Activated gamma-delta T cell (primary cell): ENCODE measurements around the gene GSTM3.

Experiments used
- DNase-seq: peaks from one replicate; lab custom pipeline; 2025; lab: John Stamatoyannopoulos, UW
- total RNA-seq, 2 donors: gene quantifications; one replicate each; lab custom pipeline; 2026; lab: John Stamatoyannopoulos, UW

Gene GSTM3
- total RNA-seq = 8.5 to 21.0 reads per million in 2 donors

GRCh38 chr1:109740615-109741373, at the start of gene GSTM3:
Gene GSTM3, minus strand, starts transcription at chr1:109741038. Its CDS starts 751 bp downstream, at chr1:109740287.
- DNase-seq = no peak

GRCh38 chr1:109790329-109790728, 49.5 kb upstream of the GSTM3 start:
- no peak for DNase-seq

- no peak for DNase-seq
Observed at GRCh38 chr1:109789551-109790180, 48.8 kb upstream of the GSTM3 start.

GRCh38 chr1:109788695-109789521, 48.1 kb upstream of the GSTM3 start:
- DNase-seq = no peak

GRCh38 chr1:109787845-109788601, 47.2 kb upstream of the GSTM3 start:
- DNase-seq = no peak

GRCh38 chr1:109787211-109787844, 46.5 kb upstream of the GSTM3 start:
- DNase-seq = no peak

- no peak for DNase-seq
Observed at GRCh38 chr1:109786531-109787021, 45.7 kb upstream of the GSTM3 start.

GRCh38 chr1:109786112-109786480, 45.3 kb upstream of the GSTM3 start:
- DNase-seq = no peak

GRCh38 chr1:109785446-109786111, 44.7 kb upstream of the GSTM3 start:
- DNase-seq = no peak

- DNase-seq = no peak
Observed at GRCh38 chr1:109784551-109785252, 43.9 kb upstream of the GSTM3 start.

- no peak for DNase-seq
Observed at GRCh38 chr1:109783436-109783835, 42.6 kb upstream of the GSTM3 start.

GRCh38 chr1:109782927-109783326, 42.1 kb upstream of the GSTM3 start:
- no peak for DNase-seq

- no peak for DNase-seq
Observed at GRCh38 chr1:109782514-109782913, 41.7 kb upstream of the GSTM3 start.

- no peak for DNase-seq
Observed at GRCh38 chr1:109781806-109782205, 41.0 kb upstream of the GSTM3 start.

GRCh38 chr1:109780982-109781381, 40.1 kb upstream of the GSTM3 start:
- DNase-seq = no peak

- no peak for DNase-seq
Observed at GRCh38 chr1:109777980-109778625, 37.3 kb upstream of the GSTM3 start.

- no peak for DNase-seq
Observed at GRCh38 chr1:109777436-109777835, 36.6 kb upstream of the GSTM3 start.

- no peak for DNase-seq
Observed at GRCh38 chr1:109776911-109777310, 36.1 kb upstream of the GSTM3 start.

GRCh38 chr1:109776206-109776835, 35.5 kb upstream of the GSTM3 start:
- no peak for DNase-seq
